Measurements from ENCODE around the gene CTTNBP2. TPM values are rescaled to one million over a fixed set of nuclear protein-coding genes. Genes with fewer than 3 reads are reported as not detected.

CTTNBP2 gene
- total RNA-seq, 2 donors from 2014 or later = 1.5 to 1.8 TPM

DNA sequence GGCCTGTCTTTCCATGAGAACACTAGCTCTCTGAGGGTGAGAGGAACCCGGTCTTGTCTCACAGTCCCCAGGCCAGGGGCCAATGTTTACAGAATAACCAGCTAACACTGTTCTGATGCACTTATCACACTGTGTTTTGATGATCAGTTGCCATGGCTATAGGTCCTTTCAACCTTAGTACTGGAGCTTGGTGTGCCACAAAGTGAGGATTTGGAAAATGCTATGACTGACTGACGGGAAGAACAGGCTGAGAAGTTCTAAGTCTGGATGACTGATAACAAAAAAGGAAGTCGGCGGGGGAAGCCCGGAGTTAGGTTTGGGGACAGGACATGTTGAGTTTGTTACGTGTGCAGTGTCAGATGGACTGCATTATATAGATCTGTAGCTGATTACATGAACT lies 141.8 kb downstream of the CTTNBP2 start:
- no peaks in the 10 kb centered on the region for H3K36me3 ChIP-seq
- DNase-seq = no peak

DNA sequence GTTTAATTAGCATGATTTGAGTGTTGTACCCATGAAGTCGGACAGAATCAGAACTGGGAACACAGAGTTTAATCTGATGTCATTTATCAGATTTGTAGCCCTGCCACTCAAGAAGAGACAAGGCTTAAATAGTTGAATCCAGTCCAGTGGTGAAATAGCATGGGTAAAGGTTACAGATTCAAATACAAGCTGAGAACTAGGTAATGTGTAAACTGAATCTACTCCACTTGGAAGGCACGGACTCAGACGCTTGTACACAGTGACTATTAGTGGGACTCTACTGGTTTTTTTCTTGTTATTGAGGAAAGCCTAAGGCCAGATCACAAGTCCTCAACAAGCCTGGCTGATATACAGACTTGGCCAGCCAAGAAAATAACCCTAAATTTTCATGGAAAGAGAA lies 142.9 kb downstream of the CTTNBP2 start:
- no peak for DNase-seq
- Histone ChIP-seq H3K27me3 (no peaks in the 10 kb centered on the region), H3K36me3 (no peaks in the 10 kb centered on the region), H3K9me3 (no peaks in the 10 kb centered on the region), H3K4me3 (no peak overlapping the region), H3K27ac (no peak overlapping the region), H3K9ac (ENCODE audit: low read depth in 2 of 2, low read length in 2 of 2) (no peak overlapping the region), H3K4me1 (no peaks in the 10 kb centered on the region)
- TF ChIP-seq, protein P1, sequence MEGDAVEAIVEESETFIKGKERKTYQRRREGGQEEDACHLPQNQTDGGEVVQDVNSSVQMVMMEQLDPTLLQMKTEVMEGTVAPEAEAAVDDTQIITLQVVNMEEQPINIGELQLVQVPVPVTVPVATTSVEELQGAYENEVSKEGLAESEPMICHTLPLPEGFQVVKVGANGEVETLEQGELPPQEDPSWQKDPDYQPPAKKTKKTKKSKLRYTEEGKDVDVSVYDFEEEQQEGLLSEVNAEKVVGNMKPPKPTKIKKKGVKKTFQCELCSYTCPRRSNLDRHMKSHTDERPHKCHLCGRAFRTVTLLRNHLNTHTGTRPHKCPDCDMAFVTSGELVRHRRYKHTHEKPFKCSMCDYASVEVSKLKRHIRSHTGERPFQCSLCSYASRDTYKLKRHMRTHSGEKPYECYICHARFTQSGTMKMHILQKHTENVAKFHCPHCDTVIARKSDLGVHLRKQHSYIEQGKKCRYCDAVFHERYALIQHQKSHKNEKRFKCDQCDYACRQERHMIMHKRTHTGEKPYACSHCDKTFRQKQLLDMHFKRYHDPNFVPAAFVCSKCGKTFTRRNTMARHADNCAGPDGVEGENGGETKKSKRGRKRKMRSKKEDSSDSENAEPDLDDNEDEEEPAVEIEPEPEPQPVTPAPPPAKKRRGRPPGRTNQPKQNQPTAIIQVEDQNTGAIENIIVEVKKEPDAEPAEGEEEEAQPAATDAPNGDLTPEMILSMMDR (IDR thresholded peaks at IDR 0.05) = no peak
- intact Hi-C loops (cut with DNase I) = no loop called here

More for the DNA sequence above, 141.8 kb downstream of the CTTNBP2 start:
- intact Hi-C loops (cut with DNase I) = no loop called here
- Histone ChIP-seq H3K27ac (no peak overlapping the region), H3K4me1 (no peaks in the 10 kb centered on the region), H3K9me3 (no peaks in the 10 kb centered on the region), H3K4me3 (no peak overlapping the region), H3K27me3 (no peaks in the 10 kb centered on the region), H3K9ac (ENCODE audit: low read depth in 2 of 2, low read length in 2 of 2) (no peak overlapping the region)
- TF ChIP-seq, protein P1 (IDR thresholded peaks at IDR 0.05) = no peak

DNA sequence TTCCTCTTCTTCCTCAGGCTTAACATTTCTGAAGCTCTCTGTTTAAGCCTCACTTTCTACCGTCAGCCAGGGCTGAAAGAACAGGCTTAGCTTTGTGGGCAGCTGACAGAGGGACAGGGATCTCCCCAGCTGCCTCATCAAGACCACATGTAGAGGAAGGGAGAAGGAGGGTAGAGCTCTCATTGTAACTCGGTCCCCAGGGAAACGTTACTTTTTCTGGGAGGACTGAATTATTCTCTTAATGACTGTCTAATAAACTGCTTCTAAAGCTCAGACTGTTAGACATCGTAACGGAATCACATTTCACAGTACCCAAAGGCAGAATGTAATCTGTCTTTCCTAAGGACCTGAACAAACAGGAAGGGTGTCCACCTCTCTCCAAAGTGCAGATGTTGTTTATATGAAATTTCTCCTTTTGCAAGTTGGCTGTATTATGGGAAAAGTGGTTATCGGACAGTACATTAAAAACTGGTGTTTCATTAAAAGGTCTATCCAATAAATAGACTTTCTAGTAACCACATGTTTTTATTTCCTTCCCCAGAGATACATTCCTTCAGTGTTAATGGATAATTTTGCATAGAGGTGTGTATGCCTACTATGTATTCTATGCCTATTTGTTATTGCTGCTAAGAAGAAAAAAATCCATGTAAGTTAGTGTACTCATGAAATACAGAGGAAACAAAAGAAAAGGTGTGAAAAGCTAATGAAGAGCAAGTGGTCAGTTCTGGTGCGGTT lies 144.2 kb downstream of the CTTNBP2 start:
- Histone ChIP-seq H3K36me3 (no peaks in the 10 kb centered on the region), H3K9me3 (no peaks in the 10 kb centered on the region), H3K4me3 (no peak overlapping the region), H3K4me1 (no peaks in the 10 kb centered on the region), H3K27me3 (no peaks in the 10 kb centered on the region), H3K27ac (no peak overlapping the region), H3K9ac (ENCODE audit: low read depth in 2 of 2, low read length in 2 of 2) (no peak overlapping the region)
- DNase-seq = no peak
- TF ChIP-seq, protein P1 (IDR thresholded peaks at IDR 0.05) = no peak
- intact Hi-C loops (cut with DNase I) = no loop called here

DNA sequence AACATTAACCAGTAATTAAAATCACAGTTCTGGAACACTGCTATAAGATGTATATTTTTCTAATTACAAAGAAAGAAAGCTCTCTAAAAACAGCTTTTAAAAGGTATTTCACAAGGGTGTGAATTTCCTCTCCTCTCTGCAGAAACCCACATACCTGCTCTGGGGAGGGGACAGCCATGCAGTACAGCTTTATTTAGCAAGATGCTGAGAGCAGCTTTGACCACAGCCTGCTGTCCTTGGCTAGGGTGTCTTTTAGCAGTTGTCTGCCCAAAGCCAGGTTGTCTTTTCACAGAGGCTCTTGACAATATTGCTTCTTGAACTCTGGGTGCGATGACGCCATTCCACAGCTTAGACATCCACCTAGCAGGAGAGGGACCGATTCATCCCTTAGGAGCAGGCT lies 148.3 kb downstream of the CTTNBP2 start:
- Histone ChIP-seq H3K4me3 (no peak overlapping the region), H3K4me1 (no peaks in the 10 kb centered on the region), H3K27me3 (no peaks in the 10 kb centered on the region), H3K36me3 (no peaks in the 10 kb centered on the region), H3K27ac (no peak overlapping the region), H3K9ac (ENCODE audit: low read depth in 2 of 2, low read length in 2 of 2) (no peak overlapping the region), H3K9me3 (no peaks in the 10 kb centered on the region)
- no peak for DNase-seq
- intact Hi-C loops (cut with DNase I) = no loop called here
- TF ChIP-seq, protein P1 (IDR thresholded peaks at IDR 0.05) = no peak

DNA sequence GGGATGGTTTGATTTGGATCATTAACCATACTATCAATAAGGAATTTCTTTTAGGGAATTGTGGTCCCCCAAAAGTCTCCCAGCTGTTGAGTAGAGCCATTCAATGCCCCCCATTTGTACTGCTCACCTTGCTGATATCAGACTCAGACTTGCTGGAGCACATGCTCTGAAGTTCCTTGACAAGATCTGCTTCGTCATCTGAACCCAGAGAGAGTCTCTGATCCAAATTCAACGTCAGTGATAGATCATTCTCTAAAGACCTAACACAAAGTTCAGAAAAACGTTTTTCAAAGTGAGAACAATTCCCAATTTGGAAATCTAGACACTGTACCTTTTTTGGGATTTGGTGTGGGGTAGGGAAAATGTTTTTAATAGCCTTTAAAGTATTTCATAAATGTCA lies 153.9 kb downstream of the CTTNBP2 start:
- H3K4me1 ChIP-seq = no peaks in the 10 kb centered on the region
- TF ChIP-seq, protein P1 (IDR thresholded peaks at IDR 0.05) = no peak
- no peaks in the 10 kb centered on the region for H3K36me3 ChIP-seq
- no peak overlapping the region for H3K4me3 ChIP-seq
- no peak for DNase-seq
- no peaks in the 10 kb centered on the region for H3K27me3 ChIP-seq
- no peaks in the 10 kb centered on the region for H3K9me3 ChIP-seq
- no peak overlapping the region for H3K27ac ChIP-seq
- no peak overlapping the region for H3K9ac ChIP-seq (ENCODE audit: low read depth in 2 of 2, low read length in 2 of 2)
- intact Hi-C loops (cut with DNase I) = loop anchor here (5.0 kb wide), 2 partner anchors 262 to 322 kb away; no protein-coding TSS in a partner anchor
